HepG2 (cell line): Measurements from ENCODE around the gene BPHL. TPM values are rescaled to one million over a fixed set of nuclear protein-coding genes. Genes with fewer than 3 reads are reported as not detected.

ENCODE experiments used
- ARID2 ChIP-seq: sonication (generic); formaldehyde crosslinking; IDR thresholded peaks from 2 replicates; pipeline ENCODE4 v1.8.1; 2022; ENCODE audit warnings: mild to moderate bottlenecking, missing genetic modification reagents, borderline replicate concordance
- ELF1 ChIP-seq: sonication (generic); formaldehyde crosslinking; IDR thresholded peaks from 2 replicates; pipeline ENCODE4 v1.4.0; 2020; ENCODE audit warnings: missing genetic modification reagents
- KLF12 ChIP-seq: sonication (generic); formaldehyde crosslinking; IDR thresholded peaks from 2 replicates; pipeline ENCODE4 v1.4.0; 2020; ENCODE audit warnings: missing genetic modification reagents, borderline replicate concordance
- NR2F2 ChIP-seq: IDR thresholded peaks from 2 replicates; pipeline ENCODE4 v1.6.1; 2012; ENCODE audit warnings: low read depth, inconsistent platforms, borderline replicate concordance
- RFXANK ChIP-seq: IDR thresholded peaks from 2 replicates; pipeline ENCODE4 v1.6.1; 2016
- SIX1 ChIP-seq: sonication (generic); formaldehyde crosslinking; IDR thresholded peaks from 2 replicates; pipeline ENCODE4 v1.4.0; 2020; ENCODE audit warnings: missing genetic modification reagents, borderline replicate concordance
- SRF ChIP-seq: IDR thresholded peaks from 2 replicates; pipeline ENCODE4 v1.6.1; 2011; ENCODE audit warnings: mild to moderate bottlenecking, low read depth, low read length, moderate library complexity
- TGIF2 ChIP-seq: IDR thresholded peaks from 2 replicates; pipeline ENCODE4 v1.6.1; 2016; ENCODE audit warnings: control low read depth, missing compliant biosample characterization
- ZMYM4 ChIP-seq: sonication (generic); formaldehyde crosslinking; IDR thresholded peaks from 2 replicates; pipeline ENCODE4 v1.8.1; 2023; ENCODE audit warnings: mild to moderate bottlenecking, missing genetic modification reagents
- polyA plus RNA-seq, 8 experiments: library from polyadenylated mRNA; depleted of rRNA in 3 of 8; stranded (reverse) in 7 of 8; unstranded in 1 of 8; fragments of >200 nt; fragmentation: Illumina TruSeq in 4 of 8; extraction: Trizol in 4 of 8; gene quantifications; 2 replicates each; pipeline versions ENCODE4 v1.2.1 to v1.2.3, GENCODE V29; 2011 to 2016; ENCODE audit warnings: low read depth in 4 of 8, missing spikeins in 1 of 8, mixed read lengths in 1 of 8; ENCODE audit not compliant: insufficient read depth in 1 of 8
- total RNA-seq, 5 experiments: library from RNA; depleted of rRNA; stranded (reverse); fragments of >200 nt; fragmentation: Illumina TruSeq; extraction: Trizol; gene quantifications; 2 replicates each; pipeline ENCODE4 v1.2.3, GENCODE V29; 2016; ENCODE audit warnings: low read depth in 1 of 5
- TF ChIP-seq, protein P1 (sequence below), 2 experiments: sonication (generic) in 1 of 2; formaldehyde crosslinking in 1 of 2; IDR thresholded peaks; 2 replicates each; pipeline versions ENCODE4 v1.4.0 to v1.6.1; 2016 to 2020; ENCODE audit warnings: borderline replicate concordance in 1 of 2, low read depth in 1 of 2, mild to moderate bottlenecking in 1 of 2, missing genetic modification reagents in 1 of 2
- TF ChIP-seq, protein P2 (sequence below): sonication (generic); formaldehyde crosslinking; IDR thresholded peaks from 2 replicates; pipeline ENCODE4 v1.9.0; 2021; ENCODE audit warnings: mild to moderate bottlenecking, missing genetic modification reagents
- TF ChIP-seq, protein P3 (sequence below): sonication (generic); formaldehyde crosslinking; IDR thresholded peaks from 2 replicates; pipeline ENCODE4 v1.4.0; 2020; ENCODE audit warnings: missing genetic modification reagents, mild to moderate bottlenecking, borderline replicate concordance

BPHL gene
- total and polyA plus RNA-seq, 2 of the 13 experiments (the other 11 are each of a cell fraction or from before 2014, with no cell fraction given), result 37.8 to 39.5 TPM

DNA sequence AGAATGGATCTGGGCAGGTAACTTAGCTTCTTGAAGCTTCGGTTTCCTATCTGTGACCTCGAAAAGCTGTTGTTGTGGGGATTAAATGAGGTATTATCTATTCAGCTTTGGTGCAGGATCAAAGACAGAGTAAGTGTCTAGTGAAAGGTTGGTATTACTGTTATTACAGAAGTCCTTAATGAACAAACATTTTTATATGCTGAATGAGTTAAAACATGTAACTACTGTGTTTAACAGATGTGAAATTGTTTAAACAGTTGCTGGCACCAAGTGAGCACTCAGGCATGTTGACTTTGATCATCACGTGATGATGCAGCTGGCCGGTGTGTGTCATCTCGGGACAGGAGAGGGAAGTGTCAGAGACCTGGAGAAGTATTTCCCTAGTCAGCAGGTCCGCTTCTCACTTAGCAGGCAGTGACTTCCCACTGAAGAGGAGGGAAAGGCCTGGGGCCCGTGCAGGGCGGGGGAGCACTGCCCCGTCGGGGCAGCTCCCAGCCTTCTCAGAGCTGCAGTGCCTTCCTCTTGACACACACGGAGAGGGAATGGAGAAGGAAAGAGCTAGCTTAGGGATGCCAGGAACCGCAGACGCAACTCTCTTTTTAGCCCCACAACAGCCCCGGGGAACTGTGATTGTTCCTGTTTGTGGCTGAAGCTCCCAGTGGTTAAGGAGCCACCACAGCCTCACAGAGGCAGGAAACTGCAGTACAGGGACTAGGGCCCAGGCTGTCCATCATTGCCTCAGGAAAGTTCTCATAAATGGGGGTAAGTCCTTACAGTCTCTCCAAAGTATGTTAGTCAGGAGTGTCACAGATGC, 20.8 kb downstream of the BPHL start (continued):
- TF ChIP-seq, protein P1, sequence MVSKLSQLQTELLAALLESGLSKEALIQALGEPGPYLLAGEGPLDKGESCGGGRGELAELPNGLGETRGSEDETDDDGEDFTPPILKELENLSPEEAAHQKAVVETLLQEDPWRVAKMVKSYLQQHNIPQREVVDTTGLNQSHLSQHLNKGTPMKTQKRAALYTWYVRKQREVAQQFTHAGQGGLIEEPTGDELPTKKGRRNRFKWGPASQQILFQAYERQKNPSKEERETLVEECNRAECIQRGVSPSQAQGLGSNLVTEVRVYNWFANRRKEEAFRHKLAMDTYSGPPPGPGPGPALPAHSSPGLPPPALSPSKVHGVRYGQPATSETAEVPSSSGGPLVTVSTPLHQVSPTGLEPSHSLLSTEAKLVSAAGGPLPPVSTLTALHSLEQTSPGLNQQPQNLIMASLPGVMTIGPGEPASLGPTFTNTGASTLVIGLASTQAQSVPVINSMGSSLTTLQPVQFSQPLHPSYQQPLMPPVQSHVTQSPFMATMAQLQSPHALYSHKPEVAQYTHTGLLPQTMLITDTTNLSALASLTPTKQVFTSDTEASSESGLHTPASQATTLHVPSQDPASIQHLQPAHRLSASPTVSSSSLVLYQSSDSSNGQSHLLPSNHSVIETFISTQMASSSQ (IDR thresholded peaks at IDR 0.05; ENCODE audit: low read depth), result peak; percentile 53; the same call in 1 of the 2 replicates
- TF ChIP-seq, protein P1 (CRISPR knock-in tag; IDR thresholded peaks at IDR 0.05; ENCODE audit: borderline replicate concordance), result peak; percentile 63; the same call in 1 of the 2 replicates
- TF ChIP-seq RFXANK (CRISPR knock-in tag) (peak; percentile 68; the same call in 1 of the 2 replicates), NR2F2 (peak; percentile 8; the same call in 1 of the 2 replicates), SRF (no peak), ELF1 (CRISPR knock-in tag) (peak; percentile 80), TGIF2 (CRISPR knock-in tag) (peak; percentile 100), SIX1 (peak; percentile 70; the same call in 1 of the 2 replicates), ARID2 (CRISPR knock-in tag) (peak; percentile 88; the same call in 1 of the 2 replicates), ZMYM4 (CRISPR knock-in tag) (peak; percentile 69), KLF12 (CRISPR knock-in tag) (no peak)
- TF ChIP-seq, protein P2, sequence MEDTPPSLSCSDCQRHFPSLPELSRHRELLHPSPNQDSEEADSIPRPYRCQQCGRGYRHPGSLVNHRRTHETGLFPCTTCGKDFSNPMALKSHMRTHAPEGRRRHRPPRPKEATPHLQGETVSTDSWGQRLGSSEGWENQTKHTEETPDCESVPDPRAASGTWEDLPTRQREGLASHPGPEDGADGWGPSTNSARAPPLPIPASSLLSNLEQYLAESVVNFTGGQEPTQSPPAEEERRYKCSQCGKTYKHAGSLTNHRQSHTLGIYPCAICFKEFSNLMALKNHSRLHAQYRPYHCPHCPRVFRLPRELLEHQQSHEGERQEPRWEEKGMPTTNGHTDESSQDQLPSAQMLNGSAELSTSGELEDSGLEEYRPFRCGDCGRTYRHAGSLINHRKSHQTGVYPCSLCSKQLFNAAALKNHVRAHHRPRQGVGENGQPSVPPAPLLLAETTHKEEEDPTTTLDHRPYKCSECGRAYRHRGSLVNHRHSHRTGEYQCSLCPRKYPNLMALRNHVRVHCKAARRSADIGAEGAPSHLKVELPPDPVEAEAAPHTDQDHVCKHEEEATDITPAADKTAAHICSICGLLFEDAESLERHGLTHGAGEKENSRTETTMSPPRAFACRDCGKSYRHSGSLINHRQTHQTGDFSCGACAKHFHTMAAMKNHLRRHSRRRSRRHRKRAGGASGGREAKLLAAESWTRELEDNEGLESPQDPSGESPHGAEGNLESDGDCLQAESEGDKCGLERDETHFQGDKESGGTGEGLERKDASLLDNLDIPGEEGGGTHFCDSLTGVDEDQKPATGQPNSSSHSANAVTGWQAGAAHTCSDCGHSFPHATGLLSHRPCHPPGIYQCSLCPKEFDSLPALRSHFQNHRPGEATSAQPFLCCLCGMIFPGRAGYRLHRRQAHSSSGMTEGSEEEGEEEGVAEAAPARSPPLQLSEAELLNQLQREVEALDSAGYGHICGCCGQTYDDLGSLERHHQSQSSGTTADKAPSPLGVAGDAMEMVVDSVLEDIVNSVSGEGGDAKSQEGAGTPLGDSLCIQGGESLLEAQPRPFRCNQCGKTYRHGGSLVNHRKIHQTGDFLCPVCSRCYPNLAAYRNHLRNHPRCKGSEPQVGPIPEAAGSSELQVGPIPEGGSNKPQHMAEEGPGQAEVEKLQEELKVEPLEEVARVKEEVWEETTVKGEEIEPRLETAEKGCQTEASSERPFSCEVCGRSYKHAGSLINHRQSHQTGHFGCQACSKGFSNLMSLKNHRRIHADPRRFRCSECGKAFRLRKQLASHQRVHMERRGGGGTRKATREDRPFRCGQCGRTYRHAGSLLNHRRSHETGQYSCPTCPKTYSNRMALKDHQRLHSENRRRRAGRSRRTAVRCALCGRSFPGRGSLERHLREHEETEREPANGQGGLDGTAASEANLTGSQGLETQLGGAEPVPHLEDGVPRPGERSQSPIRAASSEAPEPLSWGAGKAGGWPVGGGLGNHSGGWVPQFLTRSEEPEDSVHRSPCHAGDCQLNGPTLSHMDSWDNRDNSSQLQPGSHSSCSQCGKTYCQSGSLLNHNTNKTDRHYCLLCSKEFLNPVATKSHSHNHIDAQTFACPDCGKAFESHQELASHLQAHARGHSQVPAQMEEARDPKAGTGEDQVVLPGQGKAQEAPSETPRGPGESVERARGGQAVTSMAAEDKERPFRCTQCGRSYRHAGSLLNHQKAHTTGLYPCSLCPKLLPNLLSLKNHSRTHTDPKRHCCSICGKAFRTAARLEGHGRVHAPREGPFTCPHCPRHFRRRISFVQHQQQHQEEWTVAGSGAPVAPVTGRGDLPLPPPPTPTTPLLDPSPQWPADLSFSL, result no peak
- TF ChIP-seq, protein P3, sequence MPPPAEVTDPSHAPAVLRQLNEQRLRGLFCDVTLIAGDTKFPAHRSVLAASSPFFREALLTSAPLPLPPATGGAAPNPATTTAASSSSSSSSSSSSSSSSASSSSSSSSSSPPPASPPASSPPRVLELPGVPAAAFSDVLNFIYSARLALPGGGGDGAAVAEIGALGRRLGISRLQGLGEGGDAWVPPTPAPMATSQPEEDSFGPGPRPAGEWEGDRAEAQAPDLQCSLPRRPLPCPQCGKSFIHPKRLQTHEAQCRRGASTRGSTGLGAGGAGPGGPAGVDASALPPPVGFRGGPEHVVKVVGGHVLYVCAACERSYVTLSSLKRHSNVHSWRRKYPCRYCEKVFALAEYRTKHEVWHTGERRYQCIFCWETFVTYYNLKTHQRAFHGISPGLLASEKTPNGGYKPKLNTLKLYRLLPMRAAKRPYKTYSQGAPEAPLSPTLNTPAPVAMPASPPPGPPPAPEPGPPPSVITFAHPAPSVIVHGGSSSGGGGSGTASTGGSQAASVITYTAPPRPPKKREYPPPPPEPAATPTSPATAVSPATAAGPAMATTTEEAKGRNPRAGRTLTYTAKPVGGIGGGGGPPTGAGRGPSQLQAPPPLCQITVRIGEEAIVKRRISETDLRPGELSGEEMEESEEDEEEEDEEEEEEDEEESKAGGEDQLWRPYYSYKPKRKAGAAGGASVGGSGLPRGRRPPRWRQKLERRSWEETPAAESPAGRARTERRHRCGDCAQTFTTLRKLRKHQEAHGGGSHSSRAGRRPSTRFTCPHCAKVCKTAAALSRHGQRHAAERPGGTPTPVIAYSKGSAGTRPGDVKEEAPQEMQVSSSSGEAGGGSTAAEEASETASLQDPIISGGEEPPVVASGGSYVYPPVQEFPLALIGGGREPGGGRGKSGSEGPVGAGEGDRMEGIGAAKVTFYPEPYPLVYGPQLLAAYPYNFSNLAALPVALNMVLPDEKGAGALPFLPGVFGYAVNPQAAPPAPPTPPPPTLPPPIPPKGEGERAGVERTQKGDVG (CRISPR knock-in tag), result peak; percentile 84; the same call in 1 of the 2 replicates
